OCI-LY3 (cell line): ENCODE results near the gene HOXC5.

Experiments
- EZH2phosphoT487 ChIP-seq: fragments of 200-600 bp; shearing (Covaris generic); IDR thresholded peaks from 2 replicates; pipeline ENCODE4 v1.6.1; 2018; ENCODE audit warnings: antibody characterized with exemption, mixed run types, low read depth
- TF ChIP-seq, protein P1 (sequence below): fragments of 200-600, 300-600 bp; sonication (generic); IDR thresholded peaks from 2 replicates; pipeline ENCODE4 v1.5.1; 2014; ENCODE audit warnings: antibody characterized with exemption, low read length, low read depth

- TF ChIP-seq, protein P1, sequence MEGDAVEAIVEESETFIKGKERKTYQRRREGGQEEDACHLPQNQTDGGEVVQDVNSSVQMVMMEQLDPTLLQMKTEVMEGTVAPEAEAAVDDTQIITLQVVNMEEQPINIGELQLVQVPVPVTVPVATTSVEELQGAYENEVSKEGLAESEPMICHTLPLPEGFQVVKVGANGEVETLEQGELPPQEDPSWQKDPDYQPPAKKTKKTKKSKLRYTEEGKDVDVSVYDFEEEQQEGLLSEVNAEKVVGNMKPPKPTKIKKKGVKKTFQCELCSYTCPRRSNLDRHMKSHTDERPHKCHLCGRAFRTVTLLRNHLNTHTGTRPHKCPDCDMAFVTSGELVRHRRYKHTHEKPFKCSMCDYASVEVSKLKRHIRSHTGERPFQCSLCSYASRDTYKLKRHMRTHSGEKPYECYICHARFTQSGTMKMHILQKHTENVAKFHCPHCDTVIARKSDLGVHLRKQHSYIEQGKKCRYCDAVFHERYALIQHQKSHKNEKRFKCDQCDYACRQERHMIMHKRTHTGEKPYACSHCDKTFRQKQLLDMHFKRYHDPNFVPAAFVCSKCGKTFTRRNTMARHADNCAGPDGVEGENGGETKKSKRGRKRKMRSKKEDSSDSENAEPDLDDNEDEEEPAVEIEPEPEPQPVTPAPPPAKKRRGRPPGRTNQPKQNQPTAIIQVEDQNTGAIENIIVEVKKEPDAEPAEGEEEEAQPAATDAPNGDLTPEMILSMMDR: no peak
- TF ChIP-seq EZH2phosphoT487: no peak
Measured at GRCh38 chr12:54029529-54030441, 3.1 kb upstream of the HOXC5 start.
